HEK293 (cell line): ENCODE results near the gene WDR72.

Experiments used
- CTCF ChIP-seq: fragments of 450-650 bp; formaldehyde crosslinking; IDR thresholded peaks from 2 replicates; pipeline ENCODE4 v1.5.1; 2016; ENCODE audit warnings: missing biosample characterization, missing genetic modification characterization
- SETDB1 ChIP-seq: IDR thresholded peaks from one replicate; pipeline ENCODE4 v1.6.1; 2017; ENCODE audit warnings: mild to moderate bottlenecking, low read length, moderate library complexity, mixed read lengths; ENCODE audit not compliant: insufficient read length
- ZNF274 ChIP-seq, 2 experiments: fragments of 200-500 bp in 1 of 2; fragments of 450-650 bp in 1 of 2; sonication (Bioruptor generic) in 1 of 2; formaldehyde crosslinking in 1 of 2; IDR thresholded peaks; 2 replicates each; pipeline versions ENCODE4 v1.5.1 to v1.6.1; 2014 to 2016; ENCODE audit warnings: borderline replicate concordance in 1 of 2, inconsistent platforms in 1 of 2, low read length in 1 of 2, missing biosample characterization in 1 of 2, missing genetic modification characterization in 1 of 2
- TF ChIP-seq, protein P1 (sequence below): fragments of 450-650 bp; formaldehyde crosslinking; optimal IDR thresholded peaks from 2 replicates; pipeline ENCODE3; 2016; ENCODE audit warnings: missing biosample characterization, mild to moderate bottlenecking, missing genetic modification characterization

DNA sequence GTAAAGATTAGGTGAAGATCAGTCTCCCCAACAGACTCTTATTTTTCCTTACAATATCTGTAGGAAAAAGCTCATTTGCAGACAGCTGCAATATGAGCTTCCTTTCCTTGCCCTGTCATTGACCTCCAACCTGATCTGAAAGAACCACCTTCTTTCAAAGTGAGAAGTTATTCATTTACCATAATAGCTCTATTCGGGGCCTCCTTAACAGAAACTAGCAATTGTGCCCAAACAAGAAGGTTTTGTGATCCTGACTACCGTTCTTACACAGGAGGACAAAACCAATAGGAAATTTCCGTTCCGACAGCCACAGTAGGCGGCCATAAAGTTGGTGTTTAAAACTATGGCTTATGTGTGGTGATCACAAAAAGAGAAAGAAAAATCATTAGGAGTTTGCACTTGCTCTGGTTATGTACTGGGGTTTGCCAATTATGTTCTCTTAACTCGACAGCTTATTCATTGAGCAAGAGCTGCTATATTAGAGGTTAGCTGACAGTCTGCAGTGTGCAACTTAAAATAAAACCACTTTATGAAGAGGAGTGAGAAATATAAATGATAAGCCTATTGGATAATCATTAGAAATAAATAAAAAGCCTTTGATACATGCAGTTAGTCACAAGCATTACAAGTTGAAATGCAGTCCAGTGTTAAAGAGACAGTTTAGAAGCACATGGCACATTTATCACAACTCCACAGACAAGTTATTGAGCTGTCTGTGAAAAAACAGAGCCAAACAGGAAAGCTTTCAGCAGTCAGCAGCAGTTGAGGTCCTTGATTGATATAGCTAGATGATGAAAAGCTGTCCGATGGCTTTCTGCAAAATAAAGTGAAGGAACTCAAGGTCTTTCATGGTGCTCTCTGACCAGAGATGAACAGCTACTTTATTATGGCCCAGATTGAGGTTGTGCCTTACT lies 199.8 kb downstream of the WDR72 start:
- no peak for TF ChIP-seq CTCF (tag by site-specific recombination)
- no peak for TF ChIP-seq ZNF274 (IDR thresholded peaks at IDR 0.05; ENCODE audit: low read length)
- TF ChIP-seq ZNF274 (tag by site-specific recombination; IDR thresholded peaks at IDR 0.05; ENCODE audit: borderline replicate concordance) = no peak
- TF ChIP-seq, protein P1, sequence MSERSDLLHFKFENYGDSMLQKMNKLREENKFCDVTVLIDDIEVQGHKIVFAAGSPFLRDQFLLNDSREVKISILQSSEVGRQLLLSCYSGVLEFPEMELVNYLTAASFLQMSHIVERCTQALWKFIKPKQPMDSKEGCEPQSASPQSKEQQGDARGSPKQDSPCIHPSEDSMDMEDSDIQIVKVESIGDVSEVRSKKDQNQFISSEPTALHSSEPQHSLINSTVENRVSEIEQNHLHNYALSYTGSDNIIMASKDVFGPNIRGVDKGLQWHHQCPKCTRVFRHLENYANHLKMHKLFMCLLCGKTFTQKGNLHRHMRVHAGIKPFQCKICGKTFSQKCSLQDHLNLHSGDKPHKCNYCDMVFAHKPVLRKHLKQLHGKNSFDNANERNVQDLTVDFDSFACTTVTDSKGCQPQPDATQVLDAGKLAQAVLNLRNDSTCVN (tag by site-specific recombination) = no peak
- TF ChIP-seq SETDB1 = no peak
